Ishikawa (cell line): ENCODE measurements around the gene SSTR3.

Experiments
- CEBPB ChIP-seq: IDR thresholded peaks from 2 replicates; pipeline ENCODE4 v1.6.1; 2012
- EGR1 ChIP-seq: IDR thresholded peaks from 2 replicates; pipeline ENCODE4 v1.6.1; 2012
- EP300 ChIP-seq: IDR thresholded peaks from 2 replicates; pipeline ENCODE4 v1.6.1; 2012; ENCODE audit warnings: borderline replicate concordance
- MAX ChIP-seq: IDR thresholded peaks from 2 replicates; pipeline ENCODE4 v1.6.1; 2012
- REST ChIP-seq: IDR thresholded peaks from 2 replicates; pipeline ENCODE4 v1.6.1; 2012; ENCODE audit warnings: low read depth, mild to moderate bottlenecking
- TAF1 ChIP-seq: IDR thresholded peaks from 2 replicates; pipeline ENCODE4 v1.6.1; 2012; ENCODE audit warnings: low read depth, mild to moderate bottlenecking
- TEAD4 ChIP-seq: IDR thresholded peaks from 2 replicates; pipeline ENCODE4 v1.6.1; 2012

GRCh38 chr22:37162221-37163095 is 49.8 kb downstream of the SSTR3 start:
- no peak for TF ChIP-seq TEAD4
- no peak for TF ChIP-seq EGR1
- TF ChIP-seq TAF1 = no peak
- no peak for TF ChIP-seq MAX
- TF ChIP-seq EP300 = no peak
- TF ChIP-seq REST = no peak
- no peak for TF ChIP-seq CEBPB
